ENCODE measurements around the gene SLC25A25.
"Not testable (repeated sequence)": the region's sequence is repeated elsewhere in the genome, so short reads cannot be mapped to it uniquely, and the experiment has no call there.

Gene SLC25A25

GRCh38 chr9:128108269-128109049 is 40.4 kb downstream of the SLC25A25 start:
- DNase-seq, result no peak

GRCh38 chr9:128109050-128109709 is 41.1 kb downstream of the SLC25A25 start:
- DNase-seq, result no peak

GRCh38 chr9:128111726-128112125 is 43.7 kb downstream of the SLC25A25 start:
- DNase-seq, result not testable (repeated sequence)

- no peak for DNase-seq
Measured at GRCh38 chr9:128113526-128114325, 45.7 kb downstream of the SLC25A25 start.

- DNase-seq, result no peak
Measured at GRCh38 chr9:128114326-128115186, 46.5 kb downstream of the SLC25A25 start.

GRCh38 chr9:128115187-128116103 is 47.4 kb downstream of the SLC25A25 start:
- DNase-seq, result no peak

GRCh38 chr9:128116104-128117083 is 48.4 kb downstream of the SLC25A25 start:
- no peak for DNase-seq

- peak in 50 of 51 donors; percentile 41 to 98 (median 85) for DNase-seq
Measured at GRCh38 chr9:128117613-128118471, 49.8 kb downstream of the SLC25A25 start.

- no peak for DNase-seq
Measured at GRCh38 chr9:128118472-128118857, 50.4 kb downstream of the SLC25A25 start.

GRCh38 chr9:128118971-128119665 is 51.1 kb downstream of the SLC25A25 start:
- DNase-seq, result no peak

GRCh38 chr9:128120061-128120740 is 52.2 kb downstream of the SLC25A25 start:
- no peak for DNase-seq

GRCh38 chr9:128120741-128121465 is 52.9 kb downstream of the SLC25A25 start:
- no peak for DNase-seq

- DNase-seq, result no peak
Measured at GRCh38 chr9:128121466-128121810, 53.4 kb downstream of the SLC25A25 start.

- no peak for DNase-seq
Measured at GRCh38 chr9:128121924-128122808, 54.1 kb downstream of the SLC25A25 start.

GRCh38 chr9:128122809-128123175 is 54.8 kb downstream of the SLC25A25 start:
- no peak for DNase-seq
